DND-41 (cell line): ENCODE data around the gene KRTAP10-8.

ENCODE experiments used
- EZH2 ChIP-seq: IDR thresholded peaks from 3 replicates; pipeline ENCODE4 v1.6.1; 2012; ENCODE audit warnings: borderline replicate concordance, low read depth, mild to moderate bottlenecking, moderate library complexity, low read length, inconsistent platforms; ENCODE audit not compliant: severe bottlenecking
- TF ChIP-seq, protein P1 (sequence below): IDR thresholded peaks from 2 replicates; pipeline ENCODE4 v1.5.1; 2012; ENCODE audit warnings: borderline replicate concordance, low read length, moderate library complexity, mild to moderate bottlenecking; ENCODE audit not compliant: poor library complexity, severe bottlenecking; ENCODE audit errors: extremely low read depth

DNA sequence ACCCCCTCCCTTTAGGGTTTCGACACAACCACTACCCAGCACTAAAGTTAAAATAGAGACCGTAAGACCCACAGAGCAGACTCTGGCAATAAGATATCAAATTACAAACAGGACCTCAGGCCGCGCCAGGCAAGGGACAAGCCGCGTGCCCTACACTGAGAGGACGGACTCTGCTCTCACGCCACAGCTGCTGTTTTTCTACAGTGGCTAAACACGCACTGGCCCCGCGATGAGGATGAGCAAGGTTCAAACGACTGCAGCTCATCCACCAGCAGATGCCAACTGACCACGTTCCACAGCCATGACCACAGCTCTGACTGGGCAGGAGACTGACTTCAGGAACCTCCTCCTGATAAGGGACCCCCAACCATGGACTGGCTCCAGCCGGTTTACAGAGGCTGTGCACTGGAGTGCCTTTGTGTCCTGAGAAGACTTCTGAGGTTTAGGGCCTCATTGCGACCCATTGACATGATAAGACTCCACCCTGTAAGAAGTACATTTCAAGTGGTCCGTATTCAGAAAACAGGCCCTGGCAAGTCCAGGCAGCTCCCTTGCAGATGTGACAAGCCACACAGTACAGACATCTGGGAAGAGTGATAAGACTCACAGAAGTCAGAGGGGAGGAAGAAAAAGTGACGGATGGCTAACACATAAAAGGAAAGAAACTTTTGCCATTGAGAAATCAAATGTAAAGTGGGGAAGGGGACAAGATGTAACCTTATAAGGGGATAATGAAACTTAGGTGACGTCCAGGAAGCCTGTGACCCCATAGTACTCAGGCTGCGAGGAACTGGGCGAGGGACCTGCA, 18.1 kb upstream of the KRTAP10-8 start:
- TF ChIP-seq EZH2, result no peak
- TF ChIP-seq, protein P1, sequence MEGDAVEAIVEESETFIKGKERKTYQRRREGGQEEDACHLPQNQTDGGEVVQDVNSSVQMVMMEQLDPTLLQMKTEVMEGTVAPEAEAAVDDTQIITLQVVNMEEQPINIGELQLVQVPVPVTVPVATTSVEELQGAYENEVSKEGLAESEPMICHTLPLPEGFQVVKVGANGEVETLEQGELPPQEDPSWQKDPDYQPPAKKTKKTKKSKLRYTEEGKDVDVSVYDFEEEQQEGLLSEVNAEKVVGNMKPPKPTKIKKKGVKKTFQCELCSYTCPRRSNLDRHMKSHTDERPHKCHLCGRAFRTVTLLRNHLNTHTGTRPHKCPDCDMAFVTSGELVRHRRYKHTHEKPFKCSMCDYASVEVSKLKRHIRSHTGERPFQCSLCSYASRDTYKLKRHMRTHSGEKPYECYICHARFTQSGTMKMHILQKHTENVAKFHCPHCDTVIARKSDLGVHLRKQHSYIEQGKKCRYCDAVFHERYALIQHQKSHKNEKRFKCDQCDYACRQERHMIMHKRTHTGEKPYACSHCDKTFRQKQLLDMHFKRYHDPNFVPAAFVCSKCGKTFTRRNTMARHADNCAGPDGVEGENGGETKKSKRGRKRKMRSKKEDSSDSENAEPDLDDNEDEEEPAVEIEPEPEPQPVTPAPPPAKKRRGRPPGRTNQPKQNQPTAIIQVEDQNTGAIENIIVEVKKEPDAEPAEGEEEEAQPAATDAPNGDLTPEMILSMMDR, result no peak
